Uterus (tissue), 2 donors: ENCODE measurements around the gene PLIN4.

Experiments
- POLR2A ChIP-seq, 2 donors: fragments of 450-650 bp; IDR thresholded peaks; one replicate each; pipeline ENCODE4 v1.6.1; 2016; ENCODE audit warnings: antibody characterized with exemption in 2 of 2, mild to moderate bottlenecking in 1 of 2, moderate library complexity in 1 of 2
- TF ChIP-seq, protein P1 (sequence below), 4 experiments: fragments of 200-600 bp in 2 of 4; fragments of 450-650 bp in 2 of 4; sonication (generic) in 2 of 4; IDR thresholded peaks; one replicate each; pipeline ENCODE4 v1.5.1; 2016 to 2019; ENCODE audit warnings: antibody characterized with exemption in 4 of 4, mild to moderate bottlenecking in 2 of 4, moderate library complexity in 1 of 4

- TF ChIP-seq, protein P1, sequence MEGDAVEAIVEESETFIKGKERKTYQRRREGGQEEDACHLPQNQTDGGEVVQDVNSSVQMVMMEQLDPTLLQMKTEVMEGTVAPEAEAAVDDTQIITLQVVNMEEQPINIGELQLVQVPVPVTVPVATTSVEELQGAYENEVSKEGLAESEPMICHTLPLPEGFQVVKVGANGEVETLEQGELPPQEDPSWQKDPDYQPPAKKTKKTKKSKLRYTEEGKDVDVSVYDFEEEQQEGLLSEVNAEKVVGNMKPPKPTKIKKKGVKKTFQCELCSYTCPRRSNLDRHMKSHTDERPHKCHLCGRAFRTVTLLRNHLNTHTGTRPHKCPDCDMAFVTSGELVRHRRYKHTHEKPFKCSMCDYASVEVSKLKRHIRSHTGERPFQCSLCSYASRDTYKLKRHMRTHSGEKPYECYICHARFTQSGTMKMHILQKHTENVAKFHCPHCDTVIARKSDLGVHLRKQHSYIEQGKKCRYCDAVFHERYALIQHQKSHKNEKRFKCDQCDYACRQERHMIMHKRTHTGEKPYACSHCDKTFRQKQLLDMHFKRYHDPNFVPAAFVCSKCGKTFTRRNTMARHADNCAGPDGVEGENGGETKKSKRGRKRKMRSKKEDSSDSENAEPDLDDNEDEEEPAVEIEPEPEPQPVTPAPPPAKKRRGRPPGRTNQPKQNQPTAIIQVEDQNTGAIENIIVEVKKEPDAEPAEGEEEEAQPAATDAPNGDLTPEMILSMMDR (IDR thresholded peaks at IDR 0.05): no peak
- no peak for TF ChIP-seq POLR2A (IDR thresholded peaks at IDR 0.05)
Measured at GRCh38 chr19:4550018-4550417, 31.7 kb upstream of the PLIN4 start.
